KBM-7 (cell line): ENCODE results near the gene FAM161A.
"Not testable (repeated sequence)": the region's sequence is repeated elsewhere in the genome, so short reads cannot be mapped to it uniquely, and the experiment has no call there.

ENCODE experiments used
- DNase-seq: peaks from one replicate; pipeline ENCODE4 v3.0.0-alpha.2; 2015
- in situ Hi-C: fragments of 300-500 bp; cut with MboI; formaldehyde crosslinking; loops from 2 replicates; pipeline ENCODE4 v1.14.3; 2020; ENCODE audit warnings: low sequenced_read_pairs, low pct_unique_long_range_greater_than_20kb, mixed read lengths

FAM161A gene, protein sequence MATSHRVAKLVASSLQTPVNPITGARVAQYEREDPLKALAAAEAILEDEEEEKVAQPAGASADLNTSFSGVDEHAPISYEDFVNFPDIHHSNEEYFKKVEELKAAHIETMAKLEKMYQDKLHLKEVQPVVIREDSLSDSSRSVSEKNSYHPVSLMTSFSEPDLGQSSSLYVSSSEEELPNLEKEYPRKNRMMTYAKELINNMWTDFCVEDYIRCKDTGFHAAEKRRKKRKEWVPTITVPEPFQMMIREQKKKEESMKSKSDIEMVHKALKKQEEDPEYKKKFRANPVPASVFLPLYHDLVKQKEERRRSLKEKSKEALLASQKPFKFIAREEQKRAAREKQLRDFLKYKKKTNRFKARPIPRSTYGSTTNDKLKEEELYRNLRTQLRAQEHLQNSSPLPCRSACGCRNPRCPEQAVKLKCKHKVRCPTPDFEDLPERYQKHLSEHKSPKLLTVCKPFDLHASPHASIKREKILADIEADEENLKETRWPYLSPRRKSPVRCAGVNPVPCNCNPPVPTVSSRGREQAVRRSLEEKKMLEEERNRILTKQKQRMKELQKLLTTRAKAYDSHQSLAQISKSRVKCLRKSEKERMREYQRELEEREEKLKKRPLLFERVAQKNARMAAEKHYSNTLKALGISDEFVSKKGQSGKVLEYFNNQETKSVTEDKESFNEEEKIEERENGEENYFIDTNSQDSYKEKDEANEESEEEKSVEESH

DNA sequence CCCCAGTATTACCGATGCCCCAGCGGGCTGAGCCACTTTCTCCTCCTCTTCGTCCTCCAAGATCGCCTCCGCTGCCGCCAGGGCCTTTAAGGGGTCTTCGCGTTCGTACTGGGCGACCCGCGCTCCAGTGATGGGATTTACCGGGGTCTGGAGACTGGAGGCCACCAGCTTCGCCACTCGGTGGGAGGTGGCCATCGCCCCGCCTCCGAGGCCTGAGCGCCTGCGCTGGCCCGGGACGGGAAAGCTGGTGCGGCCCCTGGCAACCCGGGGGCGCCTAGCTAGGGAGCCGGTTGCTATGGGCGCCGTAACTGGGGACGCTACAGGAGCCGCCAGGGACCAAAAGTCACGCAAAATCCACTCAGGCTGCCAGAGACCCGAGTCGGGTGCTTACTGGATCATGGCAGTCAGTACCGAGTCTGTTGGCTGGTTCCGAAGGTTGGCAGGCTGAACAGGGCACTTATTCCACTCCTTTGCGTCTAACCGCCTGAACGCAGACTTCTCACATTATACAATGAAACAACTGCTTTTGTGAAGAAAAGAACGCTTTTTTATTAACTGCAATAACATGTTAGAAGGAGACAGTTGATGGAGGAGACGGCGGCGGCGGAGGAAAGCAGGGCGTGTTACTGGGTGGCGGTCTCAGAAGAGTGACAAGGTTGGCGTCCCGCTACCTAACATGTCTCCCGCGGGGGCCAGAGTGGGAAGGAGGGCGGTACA is at the start of gene FAM161A:
Gene FAM161A, minus strand, starts transcription at position 214 of the 717 bp plus-strand sequence. Its CDS starts 19 bp downstream, at position 195.
- peak; percentile 88 for DNase-seq
- in situ Hi-C loops, result no loop called here

DNA sequence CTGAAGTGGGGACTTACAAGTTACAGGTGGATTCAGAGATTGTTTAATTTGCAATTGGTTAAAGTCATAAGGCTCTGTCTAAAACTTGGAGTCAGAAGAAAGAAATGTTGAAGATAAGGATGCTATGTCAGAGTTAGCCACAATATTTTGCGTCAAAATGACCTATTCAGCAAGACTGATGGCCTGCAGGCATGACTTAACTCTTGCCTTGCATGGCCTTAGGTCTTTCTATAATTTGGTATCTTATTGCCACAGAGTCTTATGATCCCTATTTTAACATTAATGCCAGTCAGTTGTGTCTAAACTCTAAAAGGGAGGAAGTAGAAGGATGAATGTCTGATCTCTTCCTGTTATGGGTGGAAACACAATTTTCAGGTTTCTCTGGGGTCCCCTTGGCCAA is 46.4 kb upstream of the FAM161A start:
- DNase-seq, result no peak
- in situ Hi-C loops, result no loop called here

DNA sequence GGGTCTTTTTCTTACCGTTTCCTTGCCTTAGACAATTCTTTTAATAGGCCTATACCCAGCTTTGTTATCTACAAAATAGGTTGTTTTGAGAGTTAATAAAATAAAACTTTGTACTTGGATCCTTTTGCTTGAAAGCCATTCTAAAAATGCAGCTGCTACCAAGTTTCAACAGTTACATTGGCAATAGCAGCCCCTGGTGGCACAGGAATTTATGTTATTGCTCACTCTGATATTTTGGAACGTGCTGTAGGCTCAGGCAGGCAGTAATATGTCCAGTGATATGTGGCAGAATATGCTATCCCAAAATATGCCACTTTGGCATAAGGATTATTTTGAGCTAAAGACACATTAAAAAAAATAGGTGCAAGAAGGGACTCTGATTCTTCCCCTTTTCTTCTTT is 45.0 kb upstream of the FAM161A start:
- DNase-seq, result peak; percentile 46
- in situ Hi-C loops, result no loop called here

DNA sequence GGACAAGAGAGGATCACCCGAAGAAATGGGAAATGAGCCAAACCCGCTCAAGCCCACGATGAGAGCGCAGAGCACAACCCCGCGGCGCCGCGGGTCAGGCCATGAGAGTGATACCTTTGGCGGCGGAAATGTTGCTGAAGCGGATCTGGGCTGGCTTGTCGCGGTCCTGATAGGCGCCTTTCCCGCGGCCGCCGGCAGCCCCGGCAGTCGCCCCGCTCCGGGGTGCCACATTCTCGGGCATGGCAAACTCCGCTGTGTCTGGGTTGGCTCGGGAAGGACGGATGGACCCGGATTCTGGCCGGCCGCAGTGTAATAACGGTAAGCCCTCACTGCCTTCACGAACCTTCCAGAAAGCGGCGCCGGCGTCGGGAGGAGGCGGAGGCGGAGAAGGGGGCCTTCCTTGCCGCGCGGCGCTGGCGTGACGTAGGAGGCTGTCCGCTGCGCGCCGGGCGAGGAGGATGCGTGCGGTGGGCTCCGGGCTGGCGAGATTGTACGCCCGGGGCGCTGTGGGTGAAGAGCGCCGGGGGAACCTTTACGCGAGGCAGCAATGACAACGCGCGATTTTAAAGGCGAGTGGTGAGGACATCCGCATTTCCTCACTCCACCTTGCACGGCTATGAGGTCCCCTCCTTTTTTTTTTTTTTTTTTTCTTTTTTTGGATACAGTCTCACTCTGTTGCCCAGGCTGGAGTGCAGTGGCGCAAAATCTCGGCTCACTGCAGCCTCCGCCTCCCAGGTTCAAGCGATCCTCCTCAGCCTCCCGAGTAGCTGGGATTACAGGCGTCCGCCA is 34.6 kb upstream of the FAM161A start, which contains the start of gene CCT4:
Gene CCT4, minus strand, starts transcription at position 390 of the 789 bp plus-strand sequence. Its CDS starts 149 bp downstream, at position 241.
- in situ Hi-C loops, result no loop called here
- DNase-seq, result peak; percentile 98

DNA sequence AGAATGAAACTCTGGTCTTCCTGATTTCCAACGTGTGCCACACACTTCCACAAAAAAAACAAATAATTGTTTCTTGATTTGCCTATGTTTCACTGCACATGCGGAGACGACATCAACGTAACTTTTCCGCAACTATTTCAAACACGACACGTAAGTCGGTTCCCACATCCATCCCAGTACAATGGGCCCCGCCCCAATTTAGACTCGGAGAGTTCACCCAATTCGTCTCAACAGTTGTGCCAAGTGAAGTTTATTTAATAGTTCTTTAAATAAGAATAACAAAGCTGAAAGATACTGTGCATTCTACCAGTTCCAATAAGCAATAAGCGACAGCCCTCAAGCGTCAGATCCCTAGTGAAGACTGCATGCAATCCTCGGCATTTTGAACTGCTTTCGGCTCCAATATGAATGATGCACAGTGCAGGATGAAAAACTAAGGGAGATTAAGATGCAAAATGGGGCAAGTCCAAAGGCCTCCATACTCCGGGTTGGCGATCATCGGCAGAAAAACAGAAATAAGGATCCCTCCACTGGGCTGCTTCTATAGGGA is 33.9 kb upstream of the FAM161A start:
- in situ Hi-C loops, result no loop called here
- no peak for DNase-seq

DNA sequence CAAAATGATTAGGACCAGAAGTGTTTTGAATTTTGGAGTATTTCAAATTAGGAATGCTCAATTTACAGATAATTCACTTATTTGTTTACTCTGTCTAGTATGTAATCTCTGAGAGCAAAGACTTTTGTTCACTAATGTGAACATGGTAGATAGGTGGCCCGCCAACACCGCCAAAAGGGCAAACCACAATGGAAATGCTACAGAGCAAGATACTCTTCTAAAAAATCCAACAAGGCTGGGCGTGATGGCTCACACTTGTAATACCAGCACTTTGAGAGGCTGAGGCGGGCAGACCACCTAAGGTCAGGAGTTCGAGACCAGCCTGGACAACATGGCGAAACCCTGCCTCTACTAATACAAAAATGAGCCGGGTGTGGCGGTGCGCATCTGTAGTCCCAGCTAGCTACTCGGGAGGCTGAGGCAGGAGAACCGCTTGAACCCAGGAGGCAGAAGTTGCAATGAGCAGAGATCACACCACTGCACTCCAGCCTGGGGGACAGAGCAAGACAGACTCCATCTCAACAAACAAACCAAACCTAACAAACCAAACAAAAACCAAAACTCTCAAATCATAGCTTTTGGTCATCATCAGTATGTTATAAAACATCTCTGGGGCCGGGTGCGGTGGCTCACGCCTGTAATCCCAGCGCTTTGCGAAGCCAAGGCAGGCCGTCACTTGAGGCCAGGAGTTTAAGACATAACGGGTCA is 32.2 kb upstream of the FAM161A start:
- in situ Hi-C loops, result no loop called here
- DNase-seq, result no peak

DNA sequence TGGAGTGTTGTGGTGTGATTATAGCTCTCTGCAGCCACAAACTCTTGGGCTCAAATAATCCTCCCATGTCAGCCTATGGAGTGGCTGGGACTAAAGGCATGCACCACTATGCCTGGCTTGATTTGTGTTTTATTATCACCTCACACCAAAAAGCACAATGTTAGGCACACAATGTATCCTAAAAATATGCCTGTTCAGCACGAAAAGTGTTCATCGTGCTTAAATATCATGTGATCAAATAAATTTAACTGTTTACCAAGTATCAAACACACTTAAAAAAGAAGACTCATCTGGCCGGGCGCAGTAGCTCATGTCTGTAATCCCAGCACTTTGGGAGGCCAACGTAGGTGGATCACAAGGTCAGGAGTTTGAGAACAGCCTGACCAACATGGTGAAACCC is 29.0 kb upstream of the FAM161A start:
- no peak for DNase-seq
- in situ Hi-C loops, result no loop called here

DNA sequence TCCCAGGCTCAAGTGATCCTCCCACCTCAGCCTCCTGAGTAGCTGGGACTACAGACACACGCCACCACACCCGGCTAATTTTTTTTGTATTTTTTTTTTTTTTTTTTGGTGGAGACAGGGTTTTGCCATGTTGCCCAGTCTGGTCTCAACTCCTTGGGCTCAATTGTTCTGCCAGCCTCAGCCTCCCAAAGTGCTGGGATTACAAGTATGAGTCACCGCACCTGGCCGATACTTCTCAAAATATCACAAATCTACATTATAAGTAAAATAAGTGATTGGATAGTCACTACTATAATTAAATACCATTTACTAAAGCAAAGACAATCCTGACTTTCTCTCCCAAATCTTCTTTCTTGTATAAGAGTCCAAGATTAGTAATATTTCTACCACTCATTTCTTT is 25.5 kb upstream of the FAM161A start:
- in situ Hi-C loops, result not testable (repeated sequence)

DNA sequence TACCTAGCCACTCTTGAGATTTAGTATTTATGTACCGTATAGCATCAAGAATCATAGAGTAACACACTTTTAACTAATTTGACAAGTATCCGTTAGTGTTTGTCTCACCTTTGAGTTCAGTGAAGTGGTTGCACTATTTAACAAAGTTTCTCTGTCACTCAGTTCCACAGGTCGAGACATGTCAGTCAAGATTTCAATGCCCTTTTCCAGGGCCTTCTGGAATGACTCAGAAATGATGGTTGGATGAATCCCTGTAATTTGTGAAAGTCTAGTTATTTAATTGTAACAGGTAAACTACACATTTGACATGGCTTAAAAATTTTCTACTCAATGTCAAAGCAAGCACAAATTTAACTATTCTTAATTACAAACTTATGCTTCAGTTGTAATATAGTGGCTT is 24.9 kb upstream of the FAM161A start:
- in situ Hi-C loops, result no loop called here
- DNase-seq, result no peak

More for the DNA sequence above, 25.5 kb upstream of the FAM161A start:
- DNase-seq, result not testable (repeated sequence)

DNA sequence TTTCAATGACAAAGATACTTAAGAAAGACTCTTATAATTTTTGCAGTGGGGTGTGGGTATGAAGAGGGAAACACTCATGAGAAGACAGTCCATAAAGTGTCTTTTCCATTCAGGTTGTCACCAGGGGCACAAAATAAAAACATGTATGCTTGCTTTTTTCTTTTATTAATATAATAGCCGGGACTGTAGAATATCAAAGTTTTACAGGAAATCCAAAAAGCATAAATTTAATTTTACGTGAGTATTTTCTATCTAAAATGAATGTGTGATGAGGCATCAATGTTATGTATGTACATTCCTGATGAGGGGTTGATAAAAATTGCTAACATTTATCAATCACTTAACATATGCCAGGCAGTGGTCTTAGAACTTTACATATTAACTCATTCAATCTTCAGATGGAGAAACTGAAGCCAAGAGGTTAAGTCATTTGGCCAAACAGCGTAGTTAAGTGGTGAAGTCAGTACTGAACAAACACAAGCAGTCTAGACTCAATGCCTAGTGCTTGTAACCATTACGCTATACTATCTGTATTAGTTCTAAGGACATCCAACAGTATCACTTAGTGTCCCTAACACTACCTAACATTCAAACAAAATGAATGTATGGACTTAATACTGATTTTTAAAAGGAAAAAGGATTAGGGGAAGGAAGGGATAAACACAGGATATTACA is 23.8 kb upstream of the FAM161A start:
- no peak for DNase-seq
- in situ Hi-C loops, result no loop called here

DNA sequence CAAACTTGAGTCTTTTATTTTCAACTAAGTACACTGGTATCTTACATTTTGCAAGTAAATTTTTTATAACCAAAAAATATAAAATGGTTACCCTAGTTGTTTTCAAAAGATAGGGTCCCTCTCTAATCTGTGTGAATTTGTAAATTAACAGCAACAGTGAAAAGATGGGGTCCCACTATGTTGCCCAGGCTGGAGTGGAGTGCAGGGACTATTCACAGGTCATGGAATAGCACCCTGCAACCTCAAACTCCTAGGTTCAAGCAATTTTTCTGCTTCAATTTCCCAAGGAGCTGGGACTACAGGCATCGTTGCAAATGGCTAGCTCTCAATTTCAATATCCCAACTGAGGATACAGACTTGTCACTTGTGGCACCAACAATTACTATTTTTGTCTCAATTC is 22.5 kb upstream of the FAM161A start:
- in situ Hi-C loops, result no loop called here

DNA sequence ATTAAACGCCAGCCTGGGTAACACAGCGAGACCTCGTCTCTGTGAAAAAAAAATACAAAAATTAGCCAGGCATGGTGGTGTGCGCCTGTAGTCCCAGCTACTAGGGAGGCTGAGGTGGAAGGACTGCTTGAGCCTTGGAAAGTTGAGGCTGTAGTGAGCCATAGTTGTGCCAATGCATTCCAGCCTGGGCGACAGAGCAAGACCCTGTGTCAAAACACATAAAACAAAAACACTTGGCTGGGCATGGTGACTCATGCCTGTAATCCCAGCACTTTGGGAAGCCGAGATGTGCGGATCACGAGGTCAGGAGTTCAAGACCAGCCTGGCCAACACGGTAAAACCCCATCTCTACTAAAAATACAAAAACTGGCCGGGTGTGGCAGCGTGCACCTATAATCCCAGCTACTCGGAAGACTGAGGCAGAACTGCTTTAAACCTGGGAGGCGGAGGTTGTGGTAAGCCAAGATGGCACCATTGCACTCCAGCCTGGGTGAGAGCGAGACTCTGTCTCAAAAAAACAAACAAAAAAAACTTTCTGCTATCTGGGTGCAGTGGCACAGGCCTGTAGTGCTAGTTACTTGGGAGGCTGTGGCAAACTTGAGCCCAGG is 12.7 kb upstream of the FAM161A start:
- DNase-seq, in situ Hi-C loops: not testable (repeated sequence)

More for the DNA sequence above, 22.5 kb upstream of the FAM161A start:
- DNase-seq, result no peak

DNA sequence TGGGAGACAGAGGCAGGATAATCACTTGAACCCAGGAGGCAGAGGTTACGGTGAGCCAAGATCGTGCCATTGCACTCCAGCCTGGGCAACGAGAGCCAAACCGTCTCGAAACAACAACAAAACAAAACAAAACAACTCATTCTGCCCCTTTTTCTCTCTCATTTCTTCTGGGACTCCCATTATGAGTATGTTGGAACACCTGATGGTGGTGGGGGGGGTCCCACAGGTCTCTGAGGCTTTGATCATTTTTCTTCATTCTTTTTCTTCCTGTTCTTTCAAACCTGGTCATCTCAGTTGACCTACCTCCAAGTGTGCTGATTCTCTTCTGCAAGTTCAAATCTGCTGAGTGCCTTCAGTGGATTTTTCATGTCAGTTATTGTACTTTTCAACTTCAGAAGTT is 8.2 kb upstream of the FAM161A start:
- no peak for DNase-seq
- in situ Hi-C loops, result no loop called here

DNA sequence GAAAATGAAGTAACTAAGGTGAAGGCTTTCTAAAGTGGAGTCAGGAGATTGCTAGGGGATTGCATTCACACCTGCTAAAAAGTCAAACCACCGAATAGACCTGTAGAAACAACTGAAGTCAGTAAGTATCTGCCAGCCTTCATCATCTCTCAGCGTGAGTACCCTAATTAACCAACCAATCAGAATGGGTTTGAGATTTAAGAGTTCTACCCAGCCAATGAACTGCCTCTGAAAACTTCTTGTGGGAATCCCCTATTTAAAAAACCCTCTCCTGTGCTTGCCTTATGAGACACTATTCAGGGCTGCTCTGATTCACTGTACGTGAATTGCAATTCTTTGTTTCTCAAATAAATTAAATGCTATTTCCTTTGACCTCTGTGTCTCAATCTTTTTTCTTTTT is 3.4 kb upstream of the FAM161A start:
- in situ Hi-C loops, result no loop called here
- DNase-seq, result no peak

DNA sequence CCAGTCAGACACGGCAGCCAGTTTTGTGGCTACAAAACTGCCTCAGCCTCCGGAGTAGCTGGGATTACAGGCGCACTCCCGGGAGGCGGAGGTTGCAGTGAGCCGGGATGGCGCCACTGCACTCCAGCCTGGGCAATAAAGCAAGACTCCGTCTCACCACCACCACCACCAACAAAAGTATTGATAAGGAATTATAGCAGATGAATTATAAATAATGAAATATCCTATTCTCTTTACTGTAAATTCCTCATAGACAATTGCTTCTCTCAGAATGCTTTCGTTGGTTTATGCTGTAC is 1.4 kb upstream of the FAM161A start:
- in situ Hi-C loops, result no loop called here
- no peak for DNase-seq

DNA sequence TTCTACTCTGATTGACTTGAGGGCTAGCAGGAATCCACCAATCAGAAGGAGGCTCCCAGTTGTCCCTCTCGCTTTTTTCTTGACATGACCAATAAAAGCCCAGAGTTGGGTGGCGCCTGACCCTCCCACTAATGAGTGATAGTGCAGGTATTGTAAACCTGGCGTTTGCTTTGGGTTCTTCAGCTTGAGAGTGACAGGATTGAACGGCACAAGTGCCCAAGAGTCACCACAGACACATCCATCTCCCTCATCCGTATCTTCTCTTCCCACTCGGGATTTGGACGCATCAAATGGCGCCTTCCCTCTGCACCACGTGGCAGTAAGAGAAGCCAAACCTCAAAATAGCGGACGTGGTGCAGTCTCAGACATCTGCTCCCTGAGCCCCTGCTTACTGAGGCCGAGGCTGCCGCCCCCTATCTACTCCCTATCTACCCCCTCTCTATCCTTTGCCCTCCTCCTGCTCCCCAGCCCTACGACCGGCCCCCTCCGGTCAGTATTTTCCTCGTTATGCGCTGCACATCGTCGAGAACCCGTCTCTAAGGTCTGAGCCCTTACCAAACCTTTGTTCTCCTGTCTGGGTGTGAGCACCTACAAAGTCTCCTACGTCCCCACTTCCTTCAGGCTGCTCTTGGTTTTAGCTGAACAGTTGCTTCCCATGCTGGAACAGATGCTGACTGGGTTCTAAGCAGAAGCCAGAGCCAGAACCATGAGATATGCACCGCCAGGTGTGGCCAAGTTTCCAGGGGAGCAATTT is 881 bp upstream of the FAM161A start:
- peak; percentile 95 for DNase-seq
- in situ Hi-C loops, result no loop called here
